Lung (tissue), 12 donors: ENCODE measurements around the gene SFSWAP. TPM values are rescaled to one million over a fixed set of nuclear protein-coding genes. Genes with fewer than 3 reads are reported as not detected.

ENCODE experiments used
- ATAC-seq: fragments of 200-7000 bp; cut with Tn5 transposase; one replicate; pipeline ENCODE4 v1.9.1; 2020; ENCODE audit warnings: moderate number of reproducible peaks; ENCODE audit not compliant: insufficient read depth, low FRiP score
- DNase-seq, 3 donors: peaks; one replicate each; pipeline ENCODE4 v3.0.0-alpha.2; 2013 to 2017
- H3K27ac ChIP-seq, 2 donors: one replicate each; pipeline ENCODE4 v1.5.1; 2013; ENCODE audit warnings: mild to moderate bottlenecking in 2 of 2, moderate library complexity in 2 of 2, control low read depth in 1 of 2, inconsistent platforms in 1 of 2, low read depth in 1 of 2, low read length in 1 of 2
- H3K27me3 ChIP-seq, 3 donors: one replicate each; pipeline ENCODE4 v1.5.1; 2013; ENCODE audit warnings: low read length in 2 of 3; ENCODE audit not compliant: control insufficient read depth in 3 of 3, insufficient read depth in 3 of 3
- H3K36me3 ChIP-seq, 4 donors: one replicate each; pipeline ENCODE4 v1.5.1; 2013; ENCODE audit warnings: low read length in 4 of 4, mild to moderate bottlenecking in 1 of 4, moderate library complexity in 1 of 4; ENCODE audit not compliant: control insufficient read depth in 4 of 4, insufficient read depth in 4 of 4
- H3K4me1 ChIP-seq, 5 donors: one replicate each; pipeline ENCODE4 v1.5.1; 2013; ENCODE audit warnings: low read length in 5 of 5, mild to moderate bottlenecking in 2 of 5, moderate library complexity in 1 of 5; ENCODE audit not compliant: control insufficient read depth in 5 of 5, insufficient read depth in 5 of 5
- H3K4me3 ChIP-seq: one replicate; pipeline ENCODE4 v1.5.1; 2013; ENCODE audit warnings: mild to moderate bottlenecking, control low read depth, moderate library complexity
- H3K9ac ChIP-seq, 2 donors: one replicate each; pipeline ENCODE4 v1.5.1; 2013; ENCODE audit warnings: low read length in 2 of 2, control low read depth in 1 of 2; ENCODE audit not compliant: insufficient read depth in 1 of 2
- H3K9me3 ChIP-seq, 4 donors: one replicate each; pipeline ENCODE4 v1.5.1; 2013; ENCODE audit warnings: low read length in 3 of 4, mild to moderate bottlenecking in 1 of 4, moderate library complexity in 1 of 4; ENCODE audit not compliant: control insufficient read depth in 4 of 4, insufficient read depth in 3 of 4
- WGBS, 2 donors: extraction: QIAGEN DNeasy Blood & Tissue Kit; methylation state at CpG; one replicate each; pipeline ENCODE4 v1.1.7; 2013; 5-methylcytosine and 5-hydroxymethylcytosine counted together
- polyA plus RNA-seq, 2 donors: library from polyadenylated mRNA; stranded (reverse); fragments of 200-250 nt; gene quantifications; one replicate each; pipeline ENCODE4 v1.2.1, GENCODE V29; 2013
- total RNA-seq, 2 donors: library from RNA; depleted of rRNA in 1 of 2; stranded (reverse); fragments of >200 nt in 1 of 2; gene quantifications; one replicate each; pipeline ENCODE4 v1.2.1, GENCODE V29; 2014 to 2021
- TF ChIP-seq, protein P1 (sequence below): IDR thresholded peaks from 2 replicates; pipeline ENCODE4 v1.5.1; 2012; ENCODE audit warnings: mild to moderate bottlenecking; ENCODE audit errors: control extremely low read depth, extremely low read depth
- donor health status: control.
- donor health status: control.
- donor health status: Bipolar disorder and iron deficiency.
- donor health status: healthy.
- donor health status: DM: yes; HTN: yes; CAD: no.

SFSWAP gene
- total and polyA plus RNA-seq, 4 donors: 23.3 to 49.9 (median 40.0) TPM

DNA sequence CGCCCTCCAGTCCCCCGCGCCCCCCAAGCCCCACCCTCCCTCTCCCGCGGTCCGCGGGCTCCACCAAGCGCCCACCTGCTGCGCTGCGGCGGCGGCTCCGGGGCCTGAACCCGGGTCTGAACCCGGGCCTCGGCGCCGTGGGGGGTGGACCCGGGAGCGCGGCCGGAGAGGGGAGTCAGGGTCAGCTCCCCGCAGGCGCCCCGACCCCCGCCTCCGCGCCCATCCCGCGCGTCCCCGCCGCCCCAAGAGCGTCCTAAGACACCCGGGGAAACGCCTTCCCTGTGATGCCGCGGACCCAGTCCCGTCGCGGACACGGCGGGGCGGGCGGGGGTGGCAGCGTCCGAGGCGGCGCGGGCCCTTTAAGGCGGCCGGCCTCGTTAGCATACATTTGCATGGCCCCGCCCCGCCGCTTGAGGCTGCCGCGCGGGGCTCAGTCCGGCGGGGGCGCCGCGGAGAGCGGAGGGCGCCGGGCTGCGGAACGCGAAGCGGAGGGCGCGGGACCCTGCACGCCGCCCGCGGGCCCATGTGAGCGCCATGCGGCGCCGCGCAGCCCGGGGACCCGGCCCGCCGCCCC is 117.2 kb downstream of the SFSWAP start, which contains the start of gene MMP17:
Gene MMP17, plus strand, starts transcription at position 433 of the 574 bp plus-strand sequence. Its CDS starts 102 bp downstream, at position 535.
- Histone ChIP-seq H3K27me3 (peaks cover 3 to 33% (median 12%) of the 10 kb centered on the region in 3 donors), H3K9ac (no peak within 1 kb of the TSS), H3K27ac (no peak within 1 kb of the TSS)

DNA sequence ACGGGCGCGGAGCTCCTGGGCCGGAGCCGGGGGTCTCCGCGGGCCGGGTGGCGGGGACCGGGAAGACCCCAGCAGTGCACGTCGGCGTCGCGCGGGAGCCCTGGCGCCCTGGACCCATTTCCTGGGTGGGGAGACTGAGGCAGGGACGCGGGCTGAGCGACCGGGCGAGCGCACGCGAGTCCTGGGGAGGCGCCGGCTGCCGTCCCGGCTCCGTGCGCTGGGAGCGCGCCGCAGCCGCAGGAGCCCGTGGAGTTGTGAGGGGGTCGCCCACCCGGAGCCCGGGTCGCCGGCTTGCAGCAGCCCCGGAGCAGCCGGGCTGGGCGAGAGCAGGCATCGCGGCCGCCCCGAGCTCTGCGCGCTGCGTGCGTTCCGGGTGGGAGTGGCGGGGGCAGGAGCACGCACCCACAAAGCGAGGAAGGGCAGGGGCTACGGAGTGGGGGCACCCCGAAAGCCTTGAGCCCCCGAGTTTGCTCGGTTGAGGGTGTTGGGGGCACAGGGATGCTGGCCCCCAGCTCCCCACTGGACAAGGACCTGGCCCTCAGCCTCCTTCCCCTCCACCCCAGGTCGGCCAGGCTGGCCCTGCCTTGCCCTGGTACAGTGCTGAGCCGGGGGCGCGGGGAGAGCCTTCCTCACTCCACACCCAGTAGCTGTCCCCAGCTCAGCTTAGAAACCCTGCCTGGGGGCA is 117.9 kb downstream of the SFSWAP start:
- Histone ChIP-seq H3K27me3 (peaks cover 3 to 37% (median 16%) of the 10 kb centered on the region in 3 donors), H3K4me3 (peak overlapping the region; percentile 34), H3K4me1 (peaks cover 0 to 22% (median 2%) of the 10 kb centered on the region in 5 donors), H3K9me3 (peaks cover 0 to 4% (median 0%) of the 10 kb centered on the region in 4 donors), H3K36me3 (no peaks in the 10 kb centered on the region), H3K27ac (no peak overlapping the region), H3K9ac (no peak overlapping the region)
- WGBS, 2 donors: 0 to 2% methylated on average over 47 to 64 of the region's 64 CpGs
- DNase-seq: no peak
- ATAC-seq: peak; percentile 27
- TF ChIP-seq, protein P1, sequence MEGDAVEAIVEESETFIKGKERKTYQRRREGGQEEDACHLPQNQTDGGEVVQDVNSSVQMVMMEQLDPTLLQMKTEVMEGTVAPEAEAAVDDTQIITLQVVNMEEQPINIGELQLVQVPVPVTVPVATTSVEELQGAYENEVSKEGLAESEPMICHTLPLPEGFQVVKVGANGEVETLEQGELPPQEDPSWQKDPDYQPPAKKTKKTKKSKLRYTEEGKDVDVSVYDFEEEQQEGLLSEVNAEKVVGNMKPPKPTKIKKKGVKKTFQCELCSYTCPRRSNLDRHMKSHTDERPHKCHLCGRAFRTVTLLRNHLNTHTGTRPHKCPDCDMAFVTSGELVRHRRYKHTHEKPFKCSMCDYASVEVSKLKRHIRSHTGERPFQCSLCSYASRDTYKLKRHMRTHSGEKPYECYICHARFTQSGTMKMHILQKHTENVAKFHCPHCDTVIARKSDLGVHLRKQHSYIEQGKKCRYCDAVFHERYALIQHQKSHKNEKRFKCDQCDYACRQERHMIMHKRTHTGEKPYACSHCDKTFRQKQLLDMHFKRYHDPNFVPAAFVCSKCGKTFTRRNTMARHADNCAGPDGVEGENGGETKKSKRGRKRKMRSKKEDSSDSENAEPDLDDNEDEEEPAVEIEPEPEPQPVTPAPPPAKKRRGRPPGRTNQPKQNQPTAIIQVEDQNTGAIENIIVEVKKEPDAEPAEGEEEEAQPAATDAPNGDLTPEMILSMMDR: no peak

More for the DNA sequence above, 117.2 kb downstream of the SFSWAP start, which contains the start of gene MMP17:
- Histone ChIP-seq H3K9me3 (peaks cover 0 to 4% (median 0%) of the 10 kb centered on the region in 4 donors), H3K36me3 (no peaks in the 10 kb centered on the region), H3K4me1 (peaks cover 0 to 22% (median 2%) of the 10 kb centered on the region in 5 donors), H3K4me3 (peak within 1 kb of the TSS; percentile 34)
- no peak for ATAC-seq
- TF ChIP-seq, protein P1: no peak
- 1 to 3% methylated on average over 16 to 86 of the region's 86 CpGs for WGBS, 2 donors
- peak in 1 of 3 donors; percentile 58 for DNase-seq

GRCh38 chr12:131829356-131829747 is 118.5 kb downstream of the SFSWAP start:
- WGBS, 2 donors: 7 to 8% methylated on average over 27 of the region's 27 CpGs
- no peak overlapping the region for H3K9ac ChIP-seq
- H3K27ac ChIP-seq: no peak overlapping the region
- H3K4me1 ChIP-seq: peaks cover 0 to 22% (median 2%) of the 10 kb centered on the region in 5 donors
- ATAC-seq: peak; percentile 1
- TF ChIP-seq, protein P1: no peak
- peaks cover 2 to 37% (median 16%) of the 10 kb centered on the region in 3 donors for H3K27me3 ChIP-seq
- no peak for DNase-seq
- peak overlapping the region; percentile 0 for H3K4me3 ChIP-seq
- no peaks in the 10 kb centered on the region for H3K36me3 ChIP-seq
- H3K9me3 ChIP-seq: peaks cover 0 to 4% (median 0%) of the 10 kb centered on the region in 4 donors
